Putamen (tissue), 1 donor: ENCODE data around the gene DNAAF1.
"Not testable (repeated sequence)": the region's sequence is repeated elsewhere in the genome, so short reads cannot be mapped to it uniquely, and the experiment has no call there.

Experiments
- DNase-seq: peaks from one replicate; pipeline ENCODE4 v3.0.0-alpha.2; 2016; ENCODE audit warnings: low spot score

DNAAF1 gene

GRCh38 chr16:84144859-84145639 is at the start of gene DNAAF1, which contains the start of gene HSDL1:
DNAAF1 (plus strand) TSS chr16:84145308; CDS start chr16:84145441, 133 bp downstream.
HSDL1 (minus strand) TSS chr16:84145177; CDS start chr16:84131321, 13,856 bp downstream.
- DNase-seq: peak; percentile 90

DNA sequence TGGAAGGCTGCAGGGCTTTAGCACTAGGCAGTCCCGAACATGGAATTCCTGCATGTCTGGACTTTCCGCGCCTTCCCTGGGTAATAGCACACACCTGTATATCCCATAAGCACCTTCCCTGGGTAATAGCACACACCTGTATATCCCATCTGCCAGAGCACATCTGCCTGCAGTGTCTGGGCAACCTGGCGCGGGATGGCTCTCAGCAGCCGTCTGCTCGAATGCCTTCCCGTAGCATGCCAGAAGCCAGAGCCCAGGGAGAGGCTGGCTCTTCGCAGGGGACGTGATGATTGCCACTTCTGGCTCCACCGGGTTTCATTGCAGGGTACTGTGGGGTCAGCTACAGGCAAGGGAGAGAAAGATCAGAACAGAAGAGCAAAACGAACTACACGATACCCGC is 49.6 kb upstream of the DNAAF1 start:
- no peak for DNase-seq

DNA sequence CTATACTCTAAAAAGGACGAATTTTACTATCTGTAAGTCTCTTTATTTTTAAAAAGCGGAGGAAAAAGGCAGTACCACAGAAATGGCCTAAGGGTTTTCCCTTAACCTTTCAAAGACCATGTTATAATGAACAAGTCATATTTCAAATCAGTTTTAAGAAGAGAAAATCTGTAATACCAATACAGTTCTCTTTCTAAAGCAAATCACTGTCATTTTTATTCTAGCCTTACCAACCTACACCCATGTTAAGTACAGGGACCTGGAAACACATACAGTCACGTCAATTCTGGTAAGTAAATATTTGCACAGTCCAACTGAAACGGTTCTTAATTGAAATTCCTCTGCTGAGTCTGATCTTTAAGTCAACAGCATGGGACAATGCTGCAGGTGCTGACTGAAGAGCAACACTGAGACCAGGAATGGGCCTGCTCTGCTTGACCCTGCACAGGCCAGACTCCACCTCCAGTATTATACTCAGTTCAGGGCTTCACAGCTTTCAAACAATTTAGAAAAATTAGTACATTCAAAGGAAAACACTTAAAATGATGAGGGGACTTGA is 48.6 kb upstream of the DNAAF1 start:
- no peak for DNase-seq

DNA sequence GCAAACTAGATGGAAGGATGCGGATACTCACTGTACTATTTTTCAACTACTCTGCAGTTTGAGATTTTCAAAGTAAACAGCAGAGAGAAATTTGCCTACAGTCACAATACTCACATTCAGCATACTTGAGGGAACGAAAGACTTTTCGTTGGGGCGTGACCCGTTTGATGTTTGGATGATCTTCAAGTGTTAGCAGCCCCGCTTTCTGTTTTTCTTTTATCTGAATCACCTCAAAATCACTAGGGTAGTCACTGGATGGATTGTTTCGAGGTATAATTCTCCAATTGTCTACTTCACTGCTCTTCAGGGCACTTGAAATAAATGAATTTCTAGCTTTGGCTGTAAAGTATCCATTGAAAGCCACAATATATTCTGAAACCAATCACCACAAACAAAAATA is 46.2 kb upstream of the DNAAF1 start:
- no peak for DNase-seq

DNA sequence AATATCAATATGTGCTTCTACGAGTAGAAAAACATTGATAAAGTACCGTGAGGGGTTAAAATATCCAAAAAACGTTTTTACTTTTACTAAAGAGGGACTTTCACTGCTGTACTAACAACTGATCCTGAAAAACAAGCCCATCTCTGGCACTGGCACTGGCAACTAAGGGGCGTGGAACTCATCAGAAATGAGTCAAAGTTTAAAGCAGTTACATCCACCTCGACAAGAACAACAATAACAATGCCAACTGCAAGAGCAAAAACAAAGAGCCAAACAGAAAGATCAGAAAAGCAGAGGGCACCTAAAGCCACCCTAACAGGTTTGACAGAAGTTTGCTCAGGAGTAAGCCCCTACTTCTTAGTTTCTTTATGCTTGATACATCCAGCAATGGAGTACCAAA is 41.4 kb upstream of the DNAAF1 start:
- no peak for DNase-seq

GRCh38 chr16:84104231-84104630 is 40.9 kb upstream of the DNAAF1 start:
- DNase-seq: no peak

- no peak for DNase-seq
Observed at GRCh38 chr16:84105301-84105815, 39.8 kb upstream of the DNAAF1 start.

- no peak for DNase-seq
Observed at GRCh38 chr16:84105948-84106740, 39.0 kb upstream of the DNAAF1 start.

- no peak for DNase-seq
Observed at GRCh38 chr16:84107921-84108320, 37.2 kb upstream of the DNAAF1 start.

DNA sequence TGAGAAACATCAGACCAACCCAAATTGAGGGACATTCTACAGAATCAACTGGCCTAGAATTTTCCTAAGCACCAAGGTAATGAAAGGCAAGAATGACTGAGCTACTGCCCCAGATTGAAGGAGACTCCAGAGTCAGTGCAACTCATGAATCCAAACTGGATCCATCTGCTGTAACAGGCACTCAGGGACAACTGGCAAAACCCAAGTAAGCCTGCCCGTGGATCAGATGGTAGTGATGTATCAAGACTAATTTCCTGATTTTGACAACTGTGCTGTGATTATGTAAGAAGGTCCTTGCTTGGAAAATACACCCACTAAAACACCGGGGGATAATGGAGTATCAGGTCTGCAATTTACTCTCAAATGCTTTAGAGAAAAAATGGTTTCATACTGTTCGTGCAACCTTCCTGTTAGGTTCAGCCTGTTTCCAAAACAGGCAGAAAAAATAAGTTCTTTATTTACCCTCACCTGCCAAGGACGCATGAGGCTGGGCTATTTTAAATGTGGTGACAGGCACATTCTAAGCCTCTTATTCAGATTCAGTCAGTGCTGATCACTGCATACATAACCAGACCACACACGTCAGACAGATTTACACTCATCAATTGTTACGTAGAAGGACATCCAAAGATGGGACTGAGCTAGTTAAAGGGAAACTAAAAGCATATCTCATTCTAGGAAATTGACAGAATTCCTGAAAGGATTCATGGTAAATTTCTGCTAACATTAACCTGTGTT is 35.3 kb upstream of the DNAAF1 start:
- no peak for DNase-seq

DNA sequence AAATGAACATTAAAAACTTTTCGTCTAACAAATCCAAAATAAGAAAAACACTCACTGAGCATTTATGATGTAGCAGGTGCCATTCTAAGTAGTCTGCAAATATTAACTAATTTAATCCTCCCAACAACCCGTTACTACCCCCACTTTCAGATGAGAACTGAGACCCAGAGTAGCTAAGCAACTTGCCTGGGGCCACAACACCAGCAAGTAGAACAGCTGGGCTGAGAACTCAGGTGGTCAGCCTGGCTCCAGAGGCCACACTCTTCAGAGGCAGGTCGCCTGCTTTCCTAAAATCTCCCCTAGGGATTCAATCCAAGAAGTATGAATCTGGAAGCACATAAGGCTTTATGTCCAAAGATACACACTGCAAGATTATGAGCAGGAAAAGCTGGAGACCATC is 34.6 kb upstream of the DNAAF1 start:
- DNase-seq: no peak

DNA sequence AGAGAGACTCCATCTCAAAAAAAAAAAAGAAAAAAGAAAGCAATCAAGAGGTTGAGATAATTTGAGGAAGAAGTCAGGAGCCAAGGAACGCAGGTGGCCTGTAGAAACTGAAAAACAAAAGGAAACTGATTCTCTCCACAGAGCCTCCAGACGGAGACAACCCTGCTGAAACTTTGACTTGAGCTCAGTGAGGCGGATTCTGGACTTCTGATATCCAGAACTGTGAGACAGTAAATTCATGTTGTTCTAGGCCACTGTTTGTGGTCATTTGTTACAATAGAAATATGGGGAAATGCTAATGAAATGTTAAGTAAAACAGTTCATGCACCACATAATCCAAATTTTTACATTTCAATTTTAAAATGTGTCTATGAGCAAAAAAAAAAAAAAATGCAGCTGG is 33.6 kb upstream of the DNAAF1 start:
- no peak for DNase-seq

- not testable (repeated sequence) for DNase-seq
Observed at GRCh38 chr16:84111949-84112348, 33.2 kb upstream of the DNAAF1 start.

DNA sequence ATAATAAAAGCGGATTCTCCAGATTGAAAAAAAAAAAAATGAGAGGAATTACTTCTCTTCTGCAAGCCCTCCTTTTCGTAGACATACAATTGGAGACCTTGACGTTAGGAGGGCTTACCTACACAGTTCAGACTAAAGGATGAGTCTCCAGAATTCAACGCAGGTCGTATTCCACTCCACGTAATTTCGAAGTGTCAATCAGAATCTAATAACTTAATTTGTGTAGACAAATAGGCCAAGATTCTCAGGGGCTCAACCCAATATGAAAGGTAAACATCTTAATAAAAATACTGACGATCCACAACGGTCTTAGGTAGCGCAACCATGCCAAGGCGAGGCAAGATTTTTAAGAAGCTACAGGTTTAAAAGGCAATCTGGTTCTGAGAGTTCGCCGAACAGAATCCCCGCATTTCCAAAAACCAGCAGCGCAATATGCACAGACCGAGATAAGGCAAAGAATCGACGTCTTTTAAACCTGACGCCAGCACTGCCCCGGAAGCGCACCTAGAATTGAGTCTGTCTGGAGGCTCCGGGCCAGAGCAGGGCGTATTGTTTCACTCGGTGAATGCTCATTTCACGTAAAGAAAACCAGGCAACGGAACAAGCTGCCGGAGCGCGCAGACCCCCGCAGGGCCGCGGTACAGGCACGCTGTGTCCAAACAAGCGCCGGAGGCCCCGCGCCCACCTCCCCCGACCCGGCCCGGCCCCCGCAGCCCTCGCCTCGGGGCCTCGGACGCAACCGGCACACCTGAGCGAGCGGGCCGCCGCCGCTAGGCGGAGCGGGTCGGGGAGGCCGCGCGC is 29.0 kb upstream of the DNAAF1 start:
- peak; percentile 52 for DNase-seq

- DNase-seq: peak; percentile 97
Observed at GRCh38 chr16:84116720-84117493, 28.2 kb upstream of the DNAAF1 start, which contains the start of gene MBTPS1. MBTPS1 (minus strand) TSS chr16:84116942; CDS start chr16:84101783, 15,159 bp downstream.

GRCh38 chr16:84117494-84117843 is 27.6 kb upstream of the DNAAF1 start:
- peak; percentile 45 for DNase-seq

GRCh38 chr16:84118315-84118714 is 26.8 kb upstream of the DNAAF1 start:
- DNase-seq: not testable (repeated sequence)

DNA sequence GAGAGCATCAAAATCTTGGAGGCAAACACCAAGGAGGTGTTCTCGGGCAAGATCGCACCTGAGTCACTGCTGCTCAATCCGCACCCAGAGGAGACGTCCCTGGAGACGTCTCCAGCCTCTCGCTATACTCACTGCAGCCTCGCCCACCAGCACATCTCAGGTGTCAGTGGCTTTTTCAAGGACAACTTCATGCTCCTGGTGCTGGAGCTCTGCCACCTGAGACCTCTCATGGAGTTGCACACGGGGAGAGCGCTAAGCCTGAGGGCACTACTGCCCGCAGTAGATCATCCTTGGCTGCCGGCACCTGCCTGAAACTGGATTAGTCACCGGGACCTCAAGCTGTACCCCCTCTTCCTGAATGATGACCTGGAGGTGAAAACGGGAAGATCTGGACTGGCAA is 25.7 kb upstream of the DNAAF1 start:
- DNase-seq: no peak

GRCh38 chr16:84120023-84120422 is 25.1 kb upstream of the DNAAF1 start:
- no peak for DNase-seq

DNA sequence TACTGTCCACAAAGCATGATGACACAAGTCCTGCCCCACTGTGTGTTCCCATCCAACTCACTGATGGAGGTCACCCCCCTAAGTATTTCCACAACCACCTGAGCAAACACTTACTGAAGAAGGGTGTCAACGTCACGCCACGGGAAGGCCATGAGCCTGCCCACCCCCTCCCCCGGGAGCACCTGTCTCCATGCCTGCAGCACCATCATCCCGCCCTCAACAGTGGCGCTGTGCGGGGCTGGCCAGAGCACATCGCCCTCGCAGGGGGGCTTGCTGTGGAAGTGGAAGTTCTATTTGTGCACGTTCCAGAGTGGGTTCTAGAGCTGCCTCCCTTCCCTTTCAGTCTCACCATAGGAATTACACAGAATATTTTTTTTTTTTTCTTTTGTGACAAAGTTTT is 24.1 kb upstream of the DNAAF1 start:
- DNase-seq: no peak
